ENCODE data around the gene NAALADL2. TPM values are rescaled to one million over a fixed set of nuclear protein-coding genes. Genes with fewer than 3 reads are reported as not detected.

Gene NAALADL2
- total RNA-seq, 1 donor from 2014 or later: 2.9 TPM

GRCh38 chr3:175242243-175242642, 383.1 kb downstream of the NAALADL2 start:
- no peak overlapping the region for H3K4me3 ChIP-seq (ENCODE audit: low read depth, low read length)
- no peak for TF ChIP-seq CTCF (conservative IDR thresholded peaks at IDR 0.05; ENCODE audit: low read depth, low read length)
- DNase-seq (ENCODE audit: low read depth): no peak

- TF ChIP-seq CTCF (conservative IDR thresholded peaks at IDR 0.05; ENCODE audit: low read depth, low read length): no peak
- no peak for DNase-seq (ENCODE audit: low read depth)
- no peak overlapping the region for H3K4me3 ChIP-seq (ENCODE audit: low read depth, low read length)
Measured at GRCh38 chr3:175246234-175246633, 387.1 kb downstream of the NAALADL2 start.

DNA sequence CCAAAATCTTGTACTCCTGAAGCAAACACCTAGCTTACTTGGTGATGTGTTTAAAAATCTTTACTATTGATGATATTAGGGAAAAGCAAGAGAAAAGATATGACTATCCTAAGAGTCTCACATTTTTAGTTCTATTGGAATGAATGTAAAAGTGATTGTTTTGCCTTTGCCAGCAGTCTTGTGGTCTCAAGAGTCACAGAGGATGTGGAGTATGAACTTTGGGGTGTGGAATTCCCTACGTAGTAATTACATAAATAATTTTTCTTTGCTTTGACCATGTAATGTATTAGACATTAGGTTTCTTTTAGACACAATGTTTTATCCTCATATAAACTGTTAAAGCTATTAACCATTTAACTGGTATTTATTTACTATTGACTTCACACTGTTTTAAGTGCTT, 387.6 kb downstream of the NAALADL2 start:
- H3K4me3 ChIP-seq (ENCODE audit: low read depth, low read length): no peak overlapping the region
- no peak for TF ChIP-seq CTCF (conservative IDR thresholded peaks at IDR 0.05; ENCODE audit: low read depth, low read length)
- no peak for DNase-seq (ENCODE audit: low read depth)

DNA sequence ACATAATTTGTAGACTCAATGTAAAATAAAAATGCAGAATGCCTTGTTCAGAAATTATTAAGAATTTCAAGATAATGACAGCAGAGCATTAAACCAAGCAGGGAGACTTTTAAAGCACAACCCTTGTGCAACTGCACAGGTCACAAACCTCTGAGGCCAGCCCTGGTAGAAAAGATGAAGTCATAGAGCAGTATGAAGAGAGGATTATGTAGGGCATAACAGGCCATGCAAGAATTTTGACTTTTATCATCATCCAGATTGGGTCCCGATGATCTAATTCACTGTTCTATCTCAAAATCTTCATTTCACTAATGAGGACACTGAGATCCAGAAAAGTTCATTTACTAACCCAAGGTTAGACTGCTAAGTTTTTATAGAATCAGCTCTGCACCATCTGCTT, 388.5 kb downstream of the NAALADL2 start:
- no peak overlapping the region for H3K4me3 ChIP-seq (ENCODE audit: low read depth, low read length)
- no peak for TF ChIP-seq CTCF (conservative IDR thresholded peaks at IDR 0.05; ENCODE audit: low read depth, low read length)
- no peak for DNase-seq (ENCODE audit: low read depth)

GRCh38 chr3:175248832-175249231, 389.7 kb downstream of the NAALADL2 start:
- H3K4me3 ChIP-seq (ENCODE audit: low read depth, low read length): no peak overlapping the region
- TF ChIP-seq CTCF (conservative IDR thresholded peaks at IDR 0.05; ENCODE audit: low read depth, low read length): no peak
- DNase-seq (ENCODE audit: low read depth): no peak

DNA sequence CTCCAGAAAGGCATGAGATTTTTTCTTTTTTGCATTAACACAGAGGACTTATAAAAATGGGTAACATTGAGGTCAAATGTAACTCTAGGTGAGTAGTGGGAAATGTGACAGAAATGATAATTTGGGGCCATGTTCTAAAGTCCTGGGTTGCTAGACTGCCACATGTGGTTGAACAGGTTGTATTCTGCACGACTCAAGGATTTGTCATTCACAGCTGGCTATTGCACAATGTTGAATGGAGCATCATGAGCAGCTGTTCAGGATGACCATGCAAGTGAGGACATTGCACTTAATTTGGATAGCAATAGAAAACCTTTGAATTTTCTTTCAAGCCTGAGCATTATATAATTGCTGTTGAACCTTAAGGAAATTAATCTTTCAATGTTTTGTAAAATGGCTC, 396.6 kb downstream of the NAALADL2 start:
- H3K4me3 ChIP-seq (ENCODE audit: low read depth, low read length): no peak overlapping the region
- no peak for TF ChIP-seq CTCF (conservative IDR thresholded peaks at IDR 0.05; ENCODE audit: low read depth, low read length)
- peak; percentile 25 for DNase-seq (ENCODE audit: low read depth)

GRCh38 chr3:175257123-175257522, 398.0 kb downstream of the NAALADL2 start:
- DNase-seq (ENCODE audit: low read depth): no peak
- H3K4me3 ChIP-seq (ENCODE audit: low read depth, low read length): no peak overlapping the region
- no peak for TF ChIP-seq CTCF (conservative IDR thresholded peaks at IDR 0.05; ENCODE audit: low read depth, low read length)

Data from epithelial cell of proximal tubule (primary cell).